Body of pancreas (tissue), 4 donors: ENCODE results near the gene REG3A.

Experiments used
- CTCF ChIP-seq, 7 experiments: fragments of 450-650 bp in 4 of 7; fragments of 200-600 bp in 3 of 7; sonication (generic) in 3 of 7; IDR thresholded peaks; one replicate each; pipeline ENCODE4 v1.5.1; 2016 to 2019; ENCODE audit warnings: antibody characterized with exemption in 7 of 7
- POLR2A ChIP-seq, 3 donors: fragments of 450-650 bp; IDR thresholded peaks; one replicate each; pipeline ENCODE4 v1.6.1; 2016; ENCODE audit warnings: antibody characterized with exemption in 3 of 3, mild to moderate bottlenecking in 2 of 3

GRCh38 chr2:79180092-79180491, 20.5 kb upstream of the REG3A start:
- no peak for TF ChIP-seq CTCF (IDR thresholded peaks at IDR 0.05)
- no peak for TF ChIP-seq POLR2A (IDR thresholded peaks at IDR 0.05)
